Measurements from ENCODE around the gene KCNN3. TPM values are rescaled to one million over a fixed set of nuclear protein-coding genes. Genes with fewer than 3 reads are reported as not detected.

The KCNN3 gene
- total and polyA plus RNA-seq, 4 donors, result 0.47 to 4.9 (median 1.9) TPM

DNA sequence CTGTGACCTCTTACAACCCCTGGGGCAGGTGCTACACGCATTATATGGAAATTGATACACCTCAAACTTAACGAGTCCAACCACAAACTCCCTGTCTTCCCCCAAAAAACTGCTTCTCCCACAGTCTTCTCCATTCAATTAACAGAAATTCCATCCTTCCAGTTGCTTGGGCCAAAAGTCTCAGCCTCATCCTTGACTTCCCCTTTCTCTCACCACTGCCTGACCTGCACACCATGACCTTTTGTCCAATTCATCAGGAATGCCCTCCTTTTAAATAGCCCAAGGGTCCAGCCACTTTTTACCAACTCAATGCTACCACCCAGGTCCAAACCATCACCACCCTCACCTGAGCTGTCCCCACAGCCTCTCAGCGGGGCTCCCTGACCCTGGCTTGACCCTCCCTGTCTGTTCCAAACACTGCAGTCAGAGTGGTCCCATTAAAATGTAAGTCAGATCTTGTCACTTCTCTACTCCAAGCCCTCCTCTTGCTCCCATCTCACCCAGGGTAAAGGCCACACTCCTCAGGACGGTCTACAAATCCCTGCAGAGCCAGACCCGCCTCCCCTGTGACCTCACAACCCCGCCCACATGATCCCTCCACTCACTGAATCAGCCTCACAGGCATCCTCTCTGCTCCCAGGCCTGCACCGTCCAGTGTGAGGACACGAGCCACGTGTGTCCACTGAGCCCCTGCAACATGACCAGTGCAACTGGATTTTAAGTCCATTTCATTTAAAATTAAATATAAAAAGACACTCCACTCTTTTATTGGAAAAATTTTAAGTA, 18.5 kb downstream of the KCNN3 start:
- no peak overlapping the region for H3K9ac ChIP-seq (ENCODE audit: insufficient read depth in 1 of 2, low read length in 2 of 2)
- ATAC-seq (ENCODE audit: insufficient read depth, low FRiP score) (no peak), DNase-seq (no peak)
- peaks cover 0 to 21% (median 3%) of the 10 kb centered on the region in 5 donors for H3K4me1 ChIP-seq (ENCODE audit: control insufficient read depth in 5 of 5, insufficient read depth in 5 of 5, low read length in 5 of 5)
- TF ChIP-seq, protein P1, sequence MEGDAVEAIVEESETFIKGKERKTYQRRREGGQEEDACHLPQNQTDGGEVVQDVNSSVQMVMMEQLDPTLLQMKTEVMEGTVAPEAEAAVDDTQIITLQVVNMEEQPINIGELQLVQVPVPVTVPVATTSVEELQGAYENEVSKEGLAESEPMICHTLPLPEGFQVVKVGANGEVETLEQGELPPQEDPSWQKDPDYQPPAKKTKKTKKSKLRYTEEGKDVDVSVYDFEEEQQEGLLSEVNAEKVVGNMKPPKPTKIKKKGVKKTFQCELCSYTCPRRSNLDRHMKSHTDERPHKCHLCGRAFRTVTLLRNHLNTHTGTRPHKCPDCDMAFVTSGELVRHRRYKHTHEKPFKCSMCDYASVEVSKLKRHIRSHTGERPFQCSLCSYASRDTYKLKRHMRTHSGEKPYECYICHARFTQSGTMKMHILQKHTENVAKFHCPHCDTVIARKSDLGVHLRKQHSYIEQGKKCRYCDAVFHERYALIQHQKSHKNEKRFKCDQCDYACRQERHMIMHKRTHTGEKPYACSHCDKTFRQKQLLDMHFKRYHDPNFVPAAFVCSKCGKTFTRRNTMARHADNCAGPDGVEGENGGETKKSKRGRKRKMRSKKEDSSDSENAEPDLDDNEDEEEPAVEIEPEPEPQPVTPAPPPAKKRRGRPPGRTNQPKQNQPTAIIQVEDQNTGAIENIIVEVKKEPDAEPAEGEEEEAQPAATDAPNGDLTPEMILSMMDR (IDR thresholded peaks at IDR 0.05; ENCODE audit: control extremely low read depth, extremely low read depth), result no peak
- no peak overlapping the region for H3K27ac ChIP-seq (ENCODE audit: low read depth in 1 of 2, low read length in 1 of 2)
- H3K36me3 ChIP-seq (ENCODE audit: control insufficient read depth in 4 of 4, insufficient read depth in 4 of 4, low read length in 4 of 4), result no peaks in the 10 kb centered on the region
- no peak overlapping the region for H3K4me3 ChIP-seq
- H3K27me3 ChIP-seq (ENCODE audit: control insufficient read depth in 3 of 3, insufficient read depth in 3 of 3, low read length in 2 of 3), result no peaks in the 10 kb centered on the region
- WGBS, 2 donors, result 85 to 91% methylated on average over 9 of the region's 9 CpGs
- no peaks in the 10 kb centered on the region for H3K9me3 ChIP-seq (ENCODE audit: control insufficient read depth in 4 of 4, insufficient read depth in 3 of 4, low read length in 3 of 4)

DNA sequence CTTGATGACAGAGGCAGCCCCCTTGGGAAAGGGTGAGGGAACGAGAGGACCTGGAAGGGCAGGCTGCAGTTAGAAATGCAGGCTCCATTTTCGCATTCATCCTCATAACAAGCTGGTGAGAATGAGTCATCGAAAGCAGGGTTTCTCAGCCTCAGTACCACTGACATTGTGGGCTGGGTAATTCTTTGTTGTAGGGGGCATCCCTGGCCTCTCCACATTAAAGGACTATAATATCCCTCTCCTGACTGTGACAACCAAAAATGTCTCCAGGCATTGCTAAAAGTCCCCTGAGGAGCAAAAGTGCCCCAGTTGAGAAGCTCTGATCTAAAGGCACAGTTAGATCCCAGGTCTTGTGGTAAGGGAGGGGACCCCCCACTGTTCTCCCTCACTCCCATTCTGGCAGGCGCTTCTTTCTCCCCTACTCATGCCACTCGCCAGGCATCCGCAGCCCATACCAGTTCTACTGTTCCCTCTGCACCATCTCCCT, 20.4 kb downstream of the KCNN3 start:
- no peak overlapping the region for H3K9ac ChIP-seq (ENCODE audit: insufficient read depth in 1 of 2, low read length in 2 of 2)
- DNase-seq (no peak), ATAC-seq (ENCODE audit: insufficient read depth, low FRiP score) (no peak)
- H3K4me3 ChIP-seq, result no peak overlapping the region
- H3K9me3 ChIP-seq (ENCODE audit: control insufficient read depth in 4 of 4, insufficient read depth in 3 of 4, low read length in 3 of 4), result no peaks in the 10 kb centered on the region
- no peaks in the 10 kb centered on the region for H3K27me3 ChIP-seq (ENCODE audit: control insufficient read depth in 3 of 3, insufficient read depth in 3 of 3, low read length in 2 of 3)
- no peak overlapping the region for H3K27ac ChIP-seq (ENCODE audit: low read depth in 1 of 2, low read length in 1 of 2)
- H3K36me3 ChIP-seq (ENCODE audit: control insufficient read depth in 4 of 4, insufficient read depth in 4 of 4, low read length in 4 of 4), result no peaks in the 10 kb centered on the region
- WGBS, 2 donors, result 91 to 95% methylated on average over 6 of the region's 6 CpGs
- TF ChIP-seq, protein P1 (IDR thresholded peaks at IDR 0.05; ENCODE audit: control extremely low read depth, extremely low read depth), result no peak
- peaks cover 0 to 20% (median 0%) of the 10 kb centered on the region in 5 donors for H3K4me1 ChIP-seq (ENCODE audit: control insufficient read depth in 5 of 5, insufficient read depth in 5 of 5, low read length in 5 of 5)

DNA sequence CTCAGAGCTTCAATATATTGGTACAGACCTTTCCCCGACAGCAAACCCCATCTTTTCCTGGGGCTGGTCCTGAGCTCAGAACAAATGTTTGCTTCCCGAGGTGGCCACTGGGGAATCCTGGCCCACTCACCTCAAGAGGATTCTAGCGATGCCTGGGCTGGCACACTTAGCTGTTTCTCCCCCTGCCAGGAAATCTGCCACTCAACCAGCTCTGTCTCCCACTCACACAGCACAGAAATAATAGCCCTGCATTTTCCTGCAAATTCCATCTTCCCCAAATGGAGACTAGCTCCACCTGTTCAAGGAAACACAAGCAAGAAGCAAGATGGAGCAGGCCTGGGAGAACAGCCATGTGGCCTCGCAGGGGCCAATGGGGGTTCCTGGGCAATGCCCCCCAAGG, 21.1 kb downstream of the KCNN3 start:
- TF ChIP-seq, protein P1 (IDR thresholded peaks at IDR 0.05; ENCODE audit: control extremely low read depth, extremely low read depth), result no peak
- H3K27me3 ChIP-seq (ENCODE audit: control insufficient read depth in 3 of 3, insufficient read depth in 3 of 3, low read length in 2 of 3), result no peaks in the 10 kb centered on the region
- peaks cover 0 to 25% (median under 1%) of the 10 kb centered on the region in 5 donors for H3K4me1 ChIP-seq (ENCODE audit: control insufficient read depth in 5 of 5, insufficient read depth in 5 of 5, low read length in 5 of 5)
- no peaks in the 10 kb centered on the region for H3K36me3 ChIP-seq (ENCODE audit: control insufficient read depth in 4 of 4, insufficient read depth in 4 of 4, low read length in 4 of 4)
- H3K9ac ChIP-seq (ENCODE audit: insufficient read depth in 1 of 2, low read length in 2 of 2), result no peak overlapping the region
- ATAC-seq (ENCODE audit: insufficient read depth, low FRiP score) (no peak), DNase-seq (no peak)
- WGBS, 2 donors, result 80 to 84% methylated on average over 4 of the region's 4 CpGs
- H3K9me3 ChIP-seq (ENCODE audit: control insufficient read depth in 4 of 4, insufficient read depth in 3 of 4, low read length in 3 of 4), result no peaks in the 10 kb centered on the region
- H3K4me3 ChIP-seq, result no peak overlapping the region
- no peak overlapping the region for H3K27ac ChIP-seq (ENCODE audit: low read depth in 1 of 2, low read length in 1 of 2)

All from lung (tissue), 12 donors.